ENCODE data around the gene TCF7L2.

TCF7L2 gene

DNA sequence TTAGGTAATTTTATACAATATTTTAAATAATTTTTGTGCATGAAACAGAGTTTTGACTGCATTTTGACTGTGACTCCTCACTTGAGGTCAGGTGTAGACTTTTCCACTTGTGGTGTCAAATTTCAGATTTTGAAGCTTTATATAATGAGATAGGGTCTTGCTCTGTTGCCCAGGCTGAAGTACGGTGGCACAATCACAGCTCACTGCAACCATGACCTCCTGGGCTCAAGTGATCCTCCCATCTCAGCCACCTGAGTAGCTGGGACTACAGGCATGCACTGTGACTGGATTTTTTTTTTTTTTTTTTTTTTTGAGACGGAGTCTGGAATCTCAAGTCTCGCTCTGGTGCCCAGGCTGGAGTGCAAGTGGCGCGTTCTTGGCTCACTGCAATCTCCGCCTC, 74.9 kb downstream of the TCF7L2 start:
- DNase-seq (ENCODE audit: low read depth): no peak

DNA sequence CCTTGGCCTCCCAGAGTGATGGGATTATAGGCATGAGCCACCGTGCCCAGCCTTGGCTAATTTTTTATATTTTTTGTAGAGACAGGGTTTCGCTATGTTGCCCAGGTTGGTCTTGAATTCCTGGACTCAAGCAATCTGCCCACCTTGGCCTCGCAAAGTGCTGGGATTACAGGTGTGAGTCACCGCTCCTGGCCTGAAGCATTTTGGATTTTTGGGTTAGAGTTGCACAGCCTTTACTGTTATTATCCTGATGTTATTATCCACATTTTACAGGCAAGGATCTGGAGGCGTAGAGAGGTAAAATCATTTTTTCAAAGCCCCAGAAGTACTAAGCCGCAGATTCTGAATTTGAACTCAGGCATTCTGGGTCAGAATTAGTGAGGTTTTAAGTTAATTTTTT, 75.4 kb downstream of the TCF7L2 start:
- DNase-seq (ENCODE audit: low read depth): no peak

DNA sequence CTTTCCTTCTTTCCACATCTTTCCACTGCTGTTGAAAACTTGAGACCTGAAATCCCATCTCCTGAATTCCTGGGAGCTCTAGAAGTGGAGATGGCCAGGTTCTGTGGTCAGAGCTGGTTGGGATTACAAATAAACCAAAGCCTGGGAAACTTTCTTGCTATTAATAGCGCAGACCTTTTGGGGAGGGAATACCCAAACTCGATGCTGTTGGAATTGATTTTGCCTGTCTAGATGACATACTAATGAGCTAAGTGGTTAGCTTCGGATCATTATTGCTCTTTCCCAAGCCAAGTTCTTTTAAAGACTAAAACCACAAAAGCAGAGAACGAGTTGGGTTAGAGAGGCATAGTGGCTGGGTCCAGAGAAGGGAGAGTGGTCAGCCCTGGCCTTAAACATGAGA, 76.6 kb downstream of the TCF7L2 start:
- no peak for DNase-seq (ENCODE audit: low read depth)

DNA sequence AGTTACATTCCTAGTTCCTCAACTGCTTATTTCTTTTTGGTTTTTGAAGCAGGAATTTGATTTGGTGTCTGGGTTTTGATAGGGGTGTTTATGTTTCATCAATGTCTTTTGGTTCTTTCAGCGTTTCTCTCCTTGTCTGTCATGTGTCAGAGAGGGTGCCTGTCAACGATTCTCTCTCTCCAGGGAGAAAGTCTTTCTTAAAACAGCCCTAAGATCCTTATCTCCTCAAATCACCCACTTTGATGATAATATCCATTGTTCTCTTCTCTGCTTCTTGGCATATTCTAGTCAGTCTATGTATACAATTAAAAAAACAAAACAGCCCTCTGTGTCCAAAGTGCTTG, 77.2 kb downstream of the TCF7L2 start:
- DNase-seq (ENCODE audit: low read depth): no peak

DNA sequence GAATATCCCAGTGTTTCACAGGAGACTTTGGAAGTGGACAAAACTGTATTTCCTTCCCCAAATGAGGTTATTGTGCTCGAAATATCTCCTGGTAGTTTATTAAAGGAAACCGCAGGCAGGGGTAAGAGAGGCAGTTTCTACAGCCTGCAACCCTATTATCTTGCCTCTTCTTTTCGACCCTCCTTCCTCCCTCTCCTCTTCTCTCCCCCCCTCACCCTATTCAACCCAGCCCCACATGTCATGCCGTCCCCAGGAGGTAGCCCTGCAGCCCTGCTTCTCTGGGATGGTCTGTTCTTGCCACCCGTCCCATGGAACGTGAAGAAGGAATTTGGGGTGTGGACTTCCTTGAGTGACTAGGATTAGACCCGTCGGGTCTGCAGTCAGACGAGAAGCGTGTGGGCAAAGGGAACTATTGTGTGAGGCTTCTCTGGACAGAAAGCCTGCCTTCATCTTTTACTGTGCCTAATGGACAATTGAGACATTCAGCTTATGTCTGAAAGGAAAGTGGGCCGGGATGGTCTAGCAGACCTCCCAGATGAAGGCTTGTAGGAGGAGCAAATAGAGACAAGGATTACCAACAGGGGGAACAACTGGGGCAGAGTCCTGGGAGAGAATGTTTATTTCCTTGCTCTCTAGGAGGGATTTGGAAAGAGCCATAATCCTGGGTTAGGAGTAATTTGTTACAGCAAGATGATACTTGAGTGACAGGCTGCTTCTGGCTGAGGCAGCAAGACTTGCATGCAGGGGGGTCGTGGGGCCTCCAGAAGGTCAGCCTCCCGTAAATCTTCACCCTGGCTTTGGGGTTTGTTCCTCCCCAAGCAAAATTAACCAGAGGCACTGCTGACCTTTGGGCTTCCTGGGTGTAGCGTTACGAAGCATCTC, 77.8 kb downstream of the TCF7L2 start:
- DNase-seq (ENCODE audit: low read depth): no peak

DNA sequence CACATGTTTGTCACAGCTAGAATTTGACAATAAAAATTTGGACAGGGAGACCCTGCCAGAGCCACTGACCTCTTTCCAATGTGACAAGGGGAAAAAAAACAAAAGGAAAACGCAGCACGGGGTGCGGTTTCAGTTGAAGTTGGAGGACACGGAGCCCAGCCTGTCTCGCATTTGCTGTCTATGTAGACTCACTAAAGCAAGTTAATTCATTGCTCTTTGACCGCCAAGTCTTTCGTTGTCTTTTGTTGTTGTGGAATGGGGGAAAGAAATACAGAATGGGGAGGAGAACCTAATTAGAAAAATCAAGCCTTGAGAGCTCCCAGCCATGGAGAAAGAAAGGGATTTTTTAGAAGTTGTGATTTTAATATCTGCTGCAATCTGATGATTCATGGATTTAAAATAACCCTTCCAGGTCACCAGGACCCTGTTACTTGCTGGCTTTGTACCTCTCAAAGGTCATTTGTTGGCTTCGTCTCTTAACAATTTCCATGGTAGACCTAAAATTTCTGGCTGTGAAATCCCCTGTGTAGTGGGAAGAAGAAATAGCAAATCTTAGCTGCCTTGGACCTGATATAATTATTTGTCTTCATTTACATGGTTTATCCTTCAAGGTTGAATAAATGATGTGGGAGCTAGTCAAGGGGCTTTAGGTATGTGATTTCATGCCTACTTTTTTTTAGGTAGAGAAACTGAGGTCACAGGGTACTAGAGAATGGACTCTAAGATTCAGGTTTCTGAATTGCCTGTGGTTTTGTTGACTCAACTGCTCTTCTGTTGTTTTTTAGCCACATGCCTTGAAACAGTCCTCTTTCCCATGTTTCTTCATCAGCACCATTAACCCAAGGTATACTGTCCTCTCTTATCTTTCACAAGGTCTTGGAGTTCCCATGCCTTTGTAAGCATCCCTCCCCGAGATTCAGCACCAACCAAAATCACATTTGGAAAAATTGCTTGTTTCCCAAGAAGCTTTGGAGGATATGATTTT, 78.7 kb downstream of the TCF7L2 start:
- no peak for DNase-seq (ENCODE audit: low read depth)

DNA sequence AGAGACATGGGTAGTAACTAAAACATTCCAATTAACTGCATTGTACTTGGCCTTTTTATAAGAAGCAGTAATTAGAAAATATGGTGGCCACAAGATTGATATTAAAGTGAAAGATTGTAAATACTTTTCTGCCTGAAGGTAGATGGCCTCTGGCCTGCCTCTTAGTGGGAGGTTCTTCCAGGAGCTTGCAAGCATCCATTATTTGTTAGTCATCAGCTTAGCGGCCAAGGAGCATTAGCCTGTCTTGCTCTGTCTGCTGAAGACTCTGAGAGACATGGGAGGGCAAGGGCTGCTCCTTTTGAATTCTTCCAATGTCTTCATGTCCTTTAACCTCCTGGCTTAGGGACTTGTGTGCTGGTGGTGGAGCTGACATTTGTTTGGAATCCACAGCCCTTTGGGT, 80.4 kb downstream of the TCF7L2 start:
- no peak for DNase-seq (ENCODE audit: low read depth)

DNA sequence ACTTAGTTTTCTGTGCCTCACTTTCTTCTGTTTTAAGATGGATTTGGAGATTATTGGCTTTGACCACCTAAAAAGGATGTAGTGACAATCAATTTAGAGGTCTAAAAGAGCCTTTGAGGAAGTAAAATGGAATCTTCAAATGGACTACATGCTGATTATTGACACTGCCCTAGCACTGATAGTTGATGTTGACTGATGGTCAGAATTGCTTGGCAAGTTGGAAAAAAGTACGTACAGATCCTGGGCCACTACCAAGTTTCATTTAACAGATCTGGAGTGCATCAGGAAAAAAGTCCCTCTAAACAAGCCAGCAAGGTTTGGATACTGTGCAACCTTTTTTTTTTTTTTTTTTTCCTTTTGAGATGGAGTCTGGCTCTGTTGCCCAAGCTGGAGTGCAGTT, 81.1 kb downstream of the TCF7L2 start:
- no peak for DNase-seq (ENCODE audit: low read depth)

DNA sequence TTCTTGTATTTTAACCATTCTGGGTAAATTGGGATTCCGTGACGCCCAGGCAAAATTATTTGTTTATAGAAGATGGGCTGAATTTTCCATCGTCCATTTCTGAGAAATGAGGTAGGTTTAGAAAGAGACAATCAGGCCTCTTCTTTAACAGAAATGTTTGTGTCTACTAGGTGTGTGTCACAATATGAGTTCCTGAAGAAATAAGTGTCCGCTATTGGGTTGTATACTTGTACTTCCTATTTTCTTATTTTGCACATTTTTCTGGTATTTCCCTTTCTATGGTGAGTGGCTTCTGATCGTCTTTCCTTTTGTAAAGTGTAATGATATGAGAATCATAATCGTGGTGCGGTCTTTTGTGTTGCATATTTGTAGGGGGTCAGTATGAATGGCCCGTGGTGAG, 83.9 kb downstream of the TCF7L2 start:
- DNase-seq (ENCODE audit: low read depth): no peak

DNA sequence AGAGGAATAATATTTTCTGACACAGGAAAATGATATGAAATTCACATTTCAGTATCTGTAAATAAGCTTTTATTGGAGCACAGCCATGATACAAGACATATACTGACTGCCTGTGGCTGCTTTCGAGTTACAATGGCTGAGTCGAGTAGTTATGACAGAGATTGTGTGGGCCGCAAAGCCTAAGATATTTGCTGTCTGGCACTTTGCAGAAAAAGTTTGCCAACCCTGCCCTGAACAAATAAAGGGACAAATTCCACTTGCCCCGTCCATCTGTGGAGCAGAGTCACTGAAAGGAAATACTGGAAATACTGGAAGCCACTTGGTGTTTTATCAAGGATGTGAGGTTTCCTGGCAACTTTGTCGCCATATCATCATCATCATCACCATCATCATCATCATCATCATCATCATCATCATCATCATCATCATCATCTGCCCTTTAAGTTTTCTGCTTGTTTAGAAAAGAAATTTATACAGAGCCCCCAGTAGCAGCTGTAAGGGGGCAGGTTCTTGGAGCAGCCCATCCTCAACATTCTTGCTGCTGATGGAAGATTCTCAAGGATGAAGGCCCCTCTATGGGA, 85.8 kb downstream of the TCF7L2 start:
- DNase-seq (ENCODE audit: low read depth): no peak

DNA sequence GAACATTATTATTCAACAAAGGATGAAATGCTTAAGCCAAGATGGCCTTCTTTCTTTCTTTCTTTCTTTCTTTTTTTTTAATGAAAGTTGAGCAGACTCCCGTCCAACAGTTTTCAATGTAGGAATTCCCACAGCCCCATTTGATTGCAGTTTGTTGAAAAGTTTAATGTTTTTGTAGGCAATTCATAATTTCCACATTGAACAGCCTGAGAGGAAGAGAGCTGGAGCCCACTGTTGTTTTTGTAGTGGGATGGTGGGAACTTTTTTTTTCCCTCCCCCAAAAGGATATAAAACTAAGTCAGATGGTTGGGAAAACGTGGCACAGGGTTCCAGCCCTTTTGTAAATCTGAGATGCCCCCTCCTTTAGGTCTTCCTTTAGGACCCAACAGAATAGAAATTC, 86.6 kb downstream of the TCF7L2 start:
- DNase-seq (ENCODE audit: low read depth): no peak

DNA sequence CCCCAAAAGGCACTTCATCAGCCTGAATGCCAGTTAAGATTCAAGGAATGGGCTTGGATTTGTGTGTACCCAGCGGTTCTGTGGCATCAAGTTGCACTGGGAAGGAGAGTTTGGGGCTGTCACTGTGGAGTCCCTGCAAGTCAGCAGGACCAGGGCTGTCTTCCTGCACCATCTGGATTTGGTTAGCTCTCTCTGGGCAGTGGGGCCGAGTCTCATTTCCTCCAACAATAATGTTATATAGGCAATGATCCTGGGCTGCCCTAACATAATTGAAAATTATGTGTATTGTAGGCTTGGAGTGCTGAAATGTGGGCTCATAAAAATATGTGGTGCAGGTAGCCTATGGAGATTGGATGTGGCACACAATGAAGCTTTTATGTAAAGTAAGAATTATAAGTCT, 87.2 kb downstream of the TCF7L2 start:
- no peak for DNase-seq (ENCODE audit: low read depth)

DNA sequence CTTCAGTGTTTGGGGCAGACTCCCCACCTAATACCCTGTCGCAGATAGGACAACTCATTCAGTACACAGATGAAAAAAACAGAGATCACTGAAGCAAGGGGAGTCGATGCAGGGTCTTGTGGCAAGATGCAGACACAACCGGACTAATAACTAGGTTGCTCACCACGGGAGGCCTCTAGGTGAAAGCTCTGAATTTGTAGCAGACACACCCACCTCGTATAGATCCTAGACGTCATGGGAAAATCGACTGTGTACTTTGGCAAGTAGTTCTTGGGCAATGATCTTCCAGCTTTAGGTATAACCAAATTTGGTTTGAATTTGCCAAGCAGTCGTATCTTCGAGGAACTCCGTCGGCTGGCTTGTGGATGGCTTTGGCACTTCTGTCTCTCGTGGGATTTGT, 88.1 kb downstream of the TCF7L2 start:
- no peak for DNase-seq (ENCODE audit: low read depth)

DNA sequence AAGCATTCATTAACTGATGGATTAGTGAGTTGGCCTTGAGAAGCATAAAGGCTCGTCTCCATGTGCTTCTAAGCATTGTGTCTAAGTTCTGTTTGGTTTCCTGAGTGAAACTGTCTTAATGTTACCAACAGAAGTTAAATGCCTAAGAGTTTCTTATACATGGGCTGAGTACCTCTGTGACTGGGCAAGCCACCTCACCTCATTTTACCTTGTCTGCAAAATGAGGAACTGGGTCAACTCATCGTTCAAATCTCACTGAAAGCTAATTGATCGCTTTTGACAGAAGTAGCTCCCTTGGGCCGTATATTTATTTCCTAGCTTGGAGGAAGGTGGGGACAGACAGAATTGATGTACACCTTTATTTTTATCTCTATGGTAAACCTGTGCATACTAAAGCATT, 88.9 kb downstream of the TCF7L2 start:
- no peak for DNase-seq (ENCODE audit: low read depth)

DNA sequence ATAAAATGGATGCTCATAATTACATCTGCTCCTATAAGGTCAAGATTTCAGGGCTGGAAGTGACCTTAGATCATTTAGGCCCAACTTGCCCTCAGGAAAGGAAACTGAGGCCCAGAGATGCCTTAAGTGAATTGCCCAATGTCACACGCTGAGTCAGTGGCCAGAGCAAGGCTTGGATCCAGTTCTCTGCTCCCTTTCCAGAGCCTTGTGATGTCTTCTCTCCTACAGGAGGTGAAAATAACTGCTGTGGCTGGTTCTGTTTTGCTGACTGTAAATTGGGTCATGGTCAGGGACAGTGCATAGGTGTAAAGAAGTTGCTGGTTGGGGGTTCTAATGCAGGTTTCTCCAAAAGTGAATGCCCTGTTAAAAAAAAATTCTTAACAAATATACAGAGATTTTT, 91.3 kb downstream of the TCF7L2 start:
- no peak for DNase-seq (ENCODE audit: low read depth)

DNA sequence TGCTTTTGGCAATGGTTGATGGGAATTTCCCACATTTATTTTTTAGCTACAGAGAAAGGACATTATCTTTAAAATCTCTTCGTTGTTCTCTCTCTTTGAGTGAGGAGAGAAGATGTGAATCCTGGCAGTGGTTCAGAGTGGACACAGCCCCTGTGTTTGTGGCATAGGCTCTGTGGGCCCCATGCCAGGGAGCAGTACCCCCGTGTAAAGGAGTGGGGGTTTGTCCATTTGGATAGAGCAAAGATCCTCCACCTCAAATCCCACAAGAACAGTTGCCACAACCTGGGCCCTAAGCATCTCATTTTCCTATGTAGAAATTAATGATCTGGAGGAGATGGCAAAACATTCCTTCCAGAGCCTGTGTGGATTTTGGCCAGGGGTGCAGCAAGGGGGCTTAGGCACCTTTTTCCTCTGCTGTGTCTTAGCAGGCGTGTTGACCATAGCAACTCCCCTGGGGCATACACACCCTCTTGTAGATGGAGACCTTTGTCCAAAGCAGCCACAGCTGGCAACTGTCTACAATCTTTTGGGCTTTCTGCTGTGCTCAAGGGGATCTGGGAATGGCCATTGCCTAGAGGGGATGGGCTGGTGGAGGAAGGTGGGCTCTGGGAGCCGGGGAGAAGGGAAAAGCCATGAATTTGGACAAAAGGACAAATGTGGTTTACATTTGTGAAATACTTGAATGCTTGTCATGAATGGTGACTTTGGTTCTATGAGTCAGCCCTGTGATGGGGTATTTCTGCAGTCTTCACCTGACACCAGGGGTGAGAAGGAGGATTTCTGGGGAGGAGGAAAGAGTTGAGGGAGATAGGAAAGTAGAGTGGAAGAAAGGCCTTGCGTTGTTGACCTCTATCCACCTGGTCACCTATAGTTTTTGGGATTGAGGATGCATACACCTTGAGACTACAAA, 92.0 kb downstream of the TCF7L2 start:
- no peak for DNase-seq (ENCODE audit: low read depth)

DNA sequence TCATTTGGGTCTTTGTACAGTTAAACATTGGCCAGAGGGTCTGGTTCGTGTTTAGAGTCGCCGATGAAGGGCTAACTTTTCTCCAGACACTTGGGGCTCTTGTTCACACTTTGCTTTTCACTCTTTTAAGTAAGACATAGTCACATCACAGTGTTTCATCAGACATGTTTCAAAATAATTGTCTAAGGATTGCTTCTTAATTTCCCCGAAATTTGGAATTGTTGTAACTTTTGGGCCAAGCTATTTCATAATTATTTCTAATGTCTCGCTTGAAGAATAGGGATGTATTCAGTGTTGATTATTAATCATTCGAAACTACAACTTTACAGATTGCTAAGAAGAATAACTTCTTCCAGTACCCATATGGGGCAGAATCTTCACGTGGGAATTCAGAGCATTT, 92.8 kb downstream of the TCF7L2 start:
- no peak for DNase-seq (ENCODE audit: low read depth)

DNA sequence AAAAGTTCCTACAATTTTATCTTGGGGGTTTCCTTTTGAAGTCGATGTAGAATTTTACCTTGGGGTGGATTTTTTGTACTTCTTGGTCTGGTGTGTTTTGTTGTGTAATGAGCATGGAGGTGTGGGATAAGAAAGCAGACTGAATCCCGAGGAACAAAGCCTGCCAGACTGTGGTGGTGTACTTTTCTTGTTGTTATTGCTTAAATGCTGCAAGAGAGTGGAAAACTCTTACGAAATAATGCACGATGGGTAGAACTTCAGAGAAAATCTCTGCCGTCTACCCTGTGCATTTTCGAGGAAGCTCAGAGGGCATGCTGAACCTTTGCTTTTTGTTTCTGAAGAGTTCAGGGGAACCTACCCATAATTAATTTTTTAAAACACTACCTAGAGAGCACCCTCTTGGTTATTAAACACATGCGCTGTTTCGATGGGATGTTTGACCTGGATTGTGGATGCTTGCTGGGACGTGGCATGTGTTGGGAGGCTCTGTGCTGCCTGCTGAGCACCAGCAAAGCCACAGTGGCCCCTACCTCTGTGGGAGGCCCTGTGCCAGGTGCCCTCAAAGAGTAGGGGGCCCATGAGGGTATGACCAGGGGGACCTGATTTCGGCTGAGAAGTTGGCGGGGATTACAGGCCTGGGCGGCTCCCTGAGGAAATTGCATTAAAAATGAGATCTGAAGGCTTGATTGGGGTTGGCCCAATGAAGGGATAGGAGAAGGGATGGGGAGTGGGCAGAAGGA, 94.1 kb downstream of the TCF7L2 start:
- no peak for DNase-seq (ENCODE audit: low read depth)

DNA sequence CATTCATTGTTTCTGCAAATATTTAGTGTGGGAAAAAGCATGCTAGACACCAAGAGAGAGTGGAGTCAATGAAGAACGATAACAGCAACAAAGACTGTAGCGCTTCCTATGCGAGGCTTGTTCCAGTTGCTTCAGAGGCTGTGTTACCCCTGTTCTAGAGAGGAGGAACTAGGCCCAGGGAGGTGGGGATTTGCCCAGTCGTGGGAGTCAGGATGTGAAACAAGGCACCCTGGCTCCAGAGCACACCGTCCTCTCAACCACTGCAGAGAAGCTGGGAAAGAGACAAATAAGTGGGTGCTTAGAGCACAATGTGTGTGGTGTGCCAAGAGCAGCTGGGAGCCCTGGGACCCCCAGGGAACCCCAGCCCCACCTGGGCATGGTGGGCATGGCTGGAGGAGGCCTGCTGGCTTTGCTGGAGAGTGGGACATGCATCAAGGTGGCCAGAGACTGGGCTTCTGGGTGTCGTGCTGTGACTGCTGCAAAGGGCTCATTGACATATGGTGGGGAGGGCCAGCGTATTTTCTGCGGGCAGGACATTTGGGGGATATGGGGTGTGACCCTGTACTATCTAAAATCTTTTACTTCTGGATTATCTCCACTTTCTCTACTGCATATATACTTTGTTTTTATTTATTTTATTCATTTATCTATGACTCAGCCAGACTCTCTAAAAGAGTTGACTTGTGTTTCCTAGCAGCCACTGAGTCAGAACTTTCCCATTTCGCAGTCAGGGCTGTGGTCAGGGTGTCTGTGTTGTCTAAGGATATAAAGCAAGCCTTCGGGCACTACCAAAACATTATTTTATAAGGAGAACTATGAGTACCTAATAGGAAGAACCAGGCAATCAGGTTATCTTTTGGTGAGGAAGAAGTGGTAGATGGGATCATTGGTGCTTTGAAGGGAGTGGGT, 95.4 kb downstream of the TCF7L2 start:
- DNase-seq (ENCODE audit: low read depth): no peak

DNA sequence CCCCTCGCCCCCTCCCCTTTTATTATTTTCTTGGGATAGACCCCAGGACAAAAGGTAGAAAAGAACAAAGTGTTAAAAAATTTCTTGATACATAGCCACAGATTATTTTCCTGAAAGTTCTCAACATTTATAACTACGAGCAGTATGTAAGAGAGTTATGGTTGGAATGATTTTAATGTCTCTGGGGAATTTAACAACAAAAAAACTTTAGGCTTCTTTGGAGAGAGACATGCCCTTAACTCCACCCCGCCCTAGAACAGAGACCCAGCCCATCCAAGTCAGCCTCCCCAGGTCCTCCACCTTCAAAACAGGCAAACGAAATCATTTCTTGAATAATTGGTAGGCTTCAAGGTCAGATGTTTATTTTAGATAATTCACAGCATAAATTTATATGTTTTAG, 97.1 kb downstream of the TCF7L2 start:
- no peak for DNase-seq (ENCODE audit: low read depth)

Measured in activated T-cell treated with anti-CD3 and anti-CD28 coated beads for 48 hours (primary cell).